T-helper 1 cell treated with Interleukin-12 subunit alpha and Interleukin-12 subunit beta and Interleukin-4 antibody, amounts not matched to agents 30 ng/mL and 1 ng/mL, for 36 hours (primary cell): ENCODE data around the gene SLC26A3. TPM values are rescaled to one million over a fixed set of nuclear protein-coding genes. Genes with fewer than 3 reads are reported as not detected.

Source experiments
- intact Hi-C: fragments of 100-400 bp; cut with micrococcal nuclease; formaldehyde crosslinking; loops from one replicate; pipeline ENCODE4 v1.15.1; 2024
- total RNA-seq: library from RNA; stranded (reverse); gene quantifications from 2 replicates; pipeline ENCODE4 v1.2.3, GENCODE V29; 2022

Gene SLC26A3
- total RNA-seq, 1 donor from 2014 or later = not detected

- intact Hi-C loops = no loop called here
These were observed 13.1 kb upstream of the SLC26A3 start for GRCh38 chr7:107816011-107816566.

- intact Hi-C loops = loop anchor here (2.0 kb wide), 1 partner anchor 63 kb away; no protein-coding TSS in a partner anchor
These were observed 12.3 kb upstream of the SLC26A3 start for GRCh38 chr7:107815254-107815882.

GRCh38 chr7:107813524-107813923, 10.5 kb upstream of the SLC26A3 start:
- intact Hi-C loops = no loop called here

DNA sequence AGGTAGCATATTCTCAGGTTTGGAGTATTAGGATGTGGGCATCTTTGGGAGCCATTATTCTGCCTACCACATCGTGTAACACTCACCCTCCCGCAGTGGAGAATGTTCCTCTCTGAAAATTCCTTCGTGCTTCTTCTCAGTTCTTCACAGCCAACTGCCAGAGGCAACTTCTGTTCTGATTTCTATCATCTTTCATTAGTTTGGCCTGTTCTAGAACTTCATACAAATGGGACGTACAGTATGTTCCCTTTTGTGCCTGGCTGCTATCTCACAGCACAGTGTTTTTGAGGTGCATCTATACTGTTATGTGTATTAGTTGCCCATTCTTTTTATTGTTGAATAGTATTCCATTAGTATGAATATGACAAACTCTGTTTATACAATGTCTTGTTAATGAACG, 8.9 kb upstream of the SLC26A3 start:
- intact Hi-C loops = no loop called here

- intact Hi-C loops = no loop called here
These were observed 7.6 kb upstream of the SLC26A3 start for GRCh38 chr7:107810626-107811025.

- intact Hi-C loops = no loop called here
These were observed 6.2 kb upstream of the SLC26A3 start for GRCh38 chr7:107809179-107809578.

GRCh38 chr7:107799647-107800264, 3.3 kb downstream of the SLC26A3 start:
- intact Hi-C loops = no loop called here

GRCh38 chr7:107792364-107792763, 10.7 kb downstream of the SLC26A3 start:
- intact Hi-C loops = no loop called here

GRCh38 chr7:107789647-107790046, 13.4 kb downstream of the SLC26A3 start:
- intact Hi-C loops = no loop called here

DNA sequence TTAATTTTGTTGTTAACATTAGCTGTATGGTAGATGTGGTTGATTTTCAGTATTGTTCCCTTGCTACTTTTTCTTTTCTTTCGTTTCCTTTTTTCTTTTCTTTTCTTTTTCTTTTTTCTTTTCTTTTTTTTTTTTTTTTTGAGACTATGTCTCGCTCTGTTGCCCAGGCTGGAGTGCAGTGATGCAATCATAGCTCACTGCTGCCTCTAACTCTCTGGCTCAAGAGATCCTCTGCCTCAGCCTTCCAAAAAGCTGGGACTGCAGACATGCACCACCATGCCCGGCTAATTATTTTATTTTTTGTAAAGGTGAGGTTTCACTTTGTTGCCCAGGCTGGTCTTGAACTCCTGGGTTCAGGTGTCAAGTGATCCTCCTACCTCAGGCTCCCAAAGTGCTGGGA, 14.4 kb downstream of the SLC26A3 start:
- intact Hi-C loops = no loop called here

- intact Hi-C loops = no loop called here
These were observed 14.8 kb downstream of the SLC26A3 start for GRCh38 chr7:107788216-107788615.

GRCh38 chr7:107785926-107786325, 17.1 kb downstream of the SLC26A3 start:
- intact Hi-C loops = no loop called here

GRCh38 chr7:107785170-107785569, 17.9 kb downstream of the SLC26A3 start:
- intact Hi-C loops = no loop called here

- intact Hi-C loops = no loop called here
These were observed 19.4 kb downstream of the SLC26A3 start for GRCh38 chr7:107783648-107784047.

GRCh38 chr7:107782374-107782773, 20.6 kb downstream of the SLC26A3 start:
- intact Hi-C loops = no loop called here

DNA sequence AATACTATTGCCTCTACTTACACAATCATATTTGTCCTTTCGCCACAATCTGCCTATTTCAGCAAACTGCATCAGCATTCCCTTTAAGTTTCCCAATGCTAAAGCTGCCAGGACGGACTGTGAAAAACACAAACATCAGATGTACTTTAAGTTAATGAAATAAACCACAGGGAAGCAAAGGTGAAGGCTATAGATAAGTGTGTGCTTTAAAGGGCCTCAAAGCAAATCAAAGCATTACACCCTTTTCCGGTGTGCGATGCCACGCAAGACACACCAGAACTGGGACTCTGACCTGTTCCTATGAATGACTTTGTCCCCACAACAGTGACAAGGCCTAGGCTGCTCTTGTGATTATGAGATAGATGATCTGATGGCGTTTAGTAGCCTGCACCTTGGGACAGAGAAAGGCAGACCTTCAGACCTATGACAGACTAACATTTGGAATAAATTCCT, 23.4 kb downstream of the SLC26A3 start:
- intact Hi-C loops = no loop called here

DNA sequence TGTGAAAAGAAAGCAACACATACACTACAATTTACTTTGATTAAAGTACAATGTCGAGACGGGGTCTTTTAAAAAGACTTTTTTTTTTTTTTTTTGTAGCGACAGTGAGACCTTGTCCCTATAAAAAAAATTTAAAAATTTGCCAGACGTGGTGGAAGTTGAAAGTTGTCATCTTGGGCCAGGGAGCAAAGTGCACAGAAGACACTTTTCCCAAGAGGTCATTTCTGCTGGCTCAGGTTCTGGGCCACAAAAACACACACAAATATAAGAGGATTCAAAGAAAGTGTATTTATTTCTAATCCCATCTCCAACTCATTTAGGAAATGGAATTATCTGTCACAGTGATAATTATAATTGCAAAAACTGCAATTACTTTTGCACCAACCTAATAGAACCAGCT, 24.7 kb downstream of the SLC26A3 start:
- intact Hi-C loops = no loop called here

- intact Hi-C loops = no loop called here
These were observed 25.3 kb downstream of the SLC26A3 start for GRCh38 chr7:107777702-107778101.

- intact Hi-C loops = no loop called here
These were observed 30.0 kb downstream of the SLC26A3 start for GRCh38 chr7:107773027-107773426.

DNA sequence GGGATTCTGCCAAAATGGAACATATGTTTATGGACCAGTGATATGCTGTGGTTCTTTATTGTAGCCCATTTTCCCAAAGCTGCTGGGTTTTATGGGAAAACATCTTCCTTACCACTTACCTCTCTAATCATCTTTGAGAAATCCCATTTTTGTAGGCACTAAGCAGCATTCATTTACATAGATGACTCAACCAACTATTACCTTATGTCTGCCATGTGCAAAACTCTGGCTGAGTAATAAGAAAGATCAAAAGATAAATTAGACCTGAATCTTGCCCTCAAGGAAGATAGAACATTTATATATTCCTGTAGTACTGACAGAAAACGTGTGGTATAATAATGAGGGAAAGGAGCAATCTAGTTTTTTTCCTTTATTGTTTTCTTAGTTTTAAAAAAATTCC, 34.8 kb downstream of the SLC26A3 start:
- intact Hi-C loops = no loop called here

- intact Hi-C loops = no loop called here
These were observed 35.6 kb downstream of the SLC26A3 start for GRCh38 chr7:107767391-107767790.

DNA sequence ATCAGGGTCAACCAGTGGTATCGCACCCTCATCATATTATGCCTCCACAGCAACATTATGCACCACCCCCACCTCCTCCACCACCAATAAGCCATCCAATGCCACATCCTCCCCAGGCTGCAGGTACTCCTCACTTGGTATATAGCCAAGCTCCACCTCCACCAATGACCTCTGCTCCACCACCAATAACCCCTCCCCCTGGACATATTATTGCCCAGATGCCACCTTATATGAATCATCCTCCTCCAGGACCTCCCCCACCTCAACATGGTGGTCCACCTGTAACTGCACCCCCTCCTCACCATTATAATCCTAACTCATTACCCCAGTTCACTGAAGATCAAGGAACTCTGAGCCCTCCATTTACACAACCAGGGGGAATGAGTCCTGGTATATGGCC, 44.4 kb downstream of the SLC26A3 start:
- intact Hi-C loops = no loop called here

DNA sequence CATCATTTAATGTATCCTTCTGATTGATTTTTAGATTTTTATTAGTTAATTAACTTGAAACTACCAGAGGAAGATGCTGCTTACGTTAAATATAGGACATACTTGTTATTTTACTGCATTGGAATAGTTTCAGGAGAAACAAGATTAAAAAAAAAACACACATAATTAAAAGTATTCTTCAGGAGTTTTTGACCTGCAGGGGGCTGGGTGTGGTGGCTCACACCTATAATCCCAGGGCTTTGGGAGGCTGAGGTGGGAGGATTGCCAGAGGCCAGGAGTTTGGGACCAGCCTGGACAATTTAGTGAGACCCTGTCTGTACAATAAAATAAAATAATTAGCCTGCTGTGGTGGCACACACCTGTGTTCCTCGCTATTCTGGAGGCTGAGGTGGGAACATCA, 48.4 kb downstream of the SLC26A3 start:
- intact Hi-C loops = loop anchor here (1.0 kb wide), 1 partner anchor 120 kb away; no protein-coding TSS in a partner anchor
